ENCODE measurements around the gene ST3GAL5. TPM values are rescaled to one million over a fixed set of nuclear protein-coding genes. Genes with fewer than 3 reads are reported as not detected.

The ST3GAL5 gene
- total RNA-seq, 1 donor from 2014 or later, result 46.5 TPM

GRCh38 chr2:85797263-85797660 is 91.5 kb downstream of the ST3GAL5 start:
- Mint-ChIP-seq H3K4me1 (ENCODE audit: low read depth, unreplicated experiment) (peaks cover 46% of the 10 kb centered on the region), H3K27ac (ENCODE audit: unreplicated experiment) (peak overlapping the region; percentile 69), H3K9me3 (ENCODE audit: unreplicated experiment) (peaks cover 19% of the 10 kb centered on the region), H3K27me3 (ENCODE audit: unreplicated experiment) (peaks cover 14% of the 10 kb centered on the region), H3K36me3 (ENCODE audit: unreplicated experiment) (no peaks in the 10 kb centered on the region), H3K4me3 (ENCODE audit: unreplicated experiment) (peak overlapping the region; percentile 41)
- DNase-seq, result no peak
- no peak for TF ChIP-seq CTCF (IDR thresholded peaks at IDR 0.05; ENCODE audit: partially characterized antibody, unreplicated experiment)

- Mint-ChIP-seq H3K9me3 (ENCODE audit: unreplicated experiment) (peaks cover 19% of the 10 kb centered on the region), H3K27me3 (ENCODE audit: unreplicated experiment) (peaks cover 16% of the 10 kb centered on the region), H3K4me1 (ENCODE audit: low read depth, unreplicated experiment) (peaks cover 52% of the 10 kb centered on the region), H3K27ac (ENCODE audit: unreplicated experiment) (peak overlapping the region; percentile 69), H3K36me3 (ENCODE audit: unreplicated experiment) (no peaks in the 10 kb centered on the region), H3K4me3 (ENCODE audit: unreplicated experiment) (peak overlapping the region; percentile 41)
- no peak for TF ChIP-seq CTCF (IDR thresholded peaks at IDR 0.05; ENCODE audit: partially characterized antibody, unreplicated experiment)
- DNase-seq, result no peak
These were observed 92.2 kb downstream of the ST3GAL5 start for GRCh38 chr2:85796341-85797262.

GRCh38 chr2:85796046-85796340 is 92.8 kb downstream of the ST3GAL5 start:
- peaks cover 16% of the 10 kb centered on the region for H3K27me3 Mint-ChIP-seq (ENCODE audit: unreplicated experiment)

GRCh38 chr2:85795331-85796045 is 93.3 kb downstream of the ST3GAL5 start:
- H3K4me1 Mint-ChIP-seq (ENCODE audit: low read depth, unreplicated experiment), result peaks cover 61% of the 10 kb centered on the region
- peak overlapping the region; percentile 81 for H3K27ac Mint-ChIP-seq (ENCODE audit: unreplicated experiment)
- peak overlapping the region; percentile 35 for H3K4me3 Mint-ChIP-seq (ENCODE audit: unreplicated experiment)
- no peaks in the 10 kb centered on the region for H3K36me3 Mint-ChIP-seq (ENCODE audit: unreplicated experiment)
- no peak for TF ChIP-seq CTCF (IDR thresholded peaks at IDR 0.05; ENCODE audit: partially characterized antibody, unreplicated experiment)
- peaks cover 16% of the 10 kb centered on the region for H3K27me3 Mint-ChIP-seq (ENCODE audit: unreplicated experiment)
- peaks cover 23% of the 10 kb centered on the region for H3K9me3 Mint-ChIP-seq (ENCODE audit: unreplicated experiment)
- peak; percentile 39 for DNase-seq

More at GRCh38 chr2:85796046-85796340, 92.8 kb downstream of the ST3GAL5 start:
- TF ChIP-seq CTCF (IDR thresholded peaks at IDR 0.05; ENCODE audit: partially characterized antibody, unreplicated experiment), result no peak
- Mint-ChIP-seq H3K27ac (ENCODE audit: unreplicated experiment) (no peak overlapping the region), H3K9me3 (ENCODE audit: unreplicated experiment) (peaks cover 21% of the 10 kb centered on the region), H3K36me3 (ENCODE audit: unreplicated experiment) (no peaks in the 10 kb centered on the region), H3K4me3 (ENCODE audit: unreplicated experiment) (no peak overlapping the region), H3K4me1 (ENCODE audit: low read depth, unreplicated experiment) (peaks cover 58% of the 10 kb centered on the region)
- DNase-seq, result no peak

All from glutamatergic neuron (in vitro differentiated cells).